HCT116 (cell line): Measurements from ENCODE around the gene POLE. TPM values are rescaled to one million over a fixed set of nuclear protein-coding genes. Genes with fewer than 3 reads are reported as not detected.

ENCODE experiments used
- ATAC-seq: fragments of 200-7000 bp; cut with Tn5 transposase; 2 replicates; pipeline ENCODE4 v1.9.1; 2020; ENCODE audit warnings: mild to moderate bottlenecking, moderate library complexity
- BruUV-seq: library from RNA; stranded (reverse); fragments of 400-500 nt; replicated peaks from 2 replicates; lab custom pipeline; 2021; lab: Mats Ljungman, UMichigan
- CTCF ChIA-PET: fragments of 300-600 bp; sonication (Branson Sonifier 250); formaldehyde crosslinking; loops from one replicate; lab custom pipeline; 2021; ENCODE audit warnings: antibody characterized with exemption; lab: Charles Lee
- POLR2A ChIA-PET: fragments of 300-600, 350-600 bp; sonication (Branson Sonifier 250); formaldehyde crosslinking; loops from one replicate; lab custom pipeline; 2021; ENCODE audit warnings: antibody characterized with exemption; lab: Charles Lee
- RAD21 ChIA-PET, 2 experiments: fragments of 300-600 bp; sonication (Branson Sonifier 250); formaldehyde crosslinking; loops; one replicate each; lab custom pipeline; 2023; ENCODE audit warnings: low total read pairs in 2 of 2; ENCODE audit not compliant: uncharacterized antibody in 2 of 2, unreplicated experiment in 2 of 2, low non-redundant PET in 1 of 2; lab: Charles Lee
- DNase-seq: peaks from one replicate; pipeline ENCODE4 v3.0.0-alpha.2; 2010; ENCODE audit warnings: low read depth, low spot score
- H2AFZ ChIP-seq: fragments of 200-600 bp; shearing (Covaris generic), sonication (generic); 2 replicates; pipeline ENCODE4 v1.6.1; 2017; ENCODE audit warnings: low read depth, mixed run types, mixed read lengths, antibody characterized with exemption, low read length; ENCODE audit not compliant: poor library complexity, severe bottlenecking
- H3K27ac ChIP-seq: 2 replicates; pipeline ENCODE4 v1.5.1; 2012; ENCODE audit warnings: low read depth, low read length
- H3K27me3 ChIP-seq: fragments of 200-600 bp; sonication (generic); 2 replicates; pipeline ENCODE4 v1.6.1; 2016; ENCODE audit warnings: mixed run types, low read length, mixed read lengths; ENCODE audit not compliant: insufficient read depth
- H3K36me3 ChIP-seq, 2 experiments: fragments of 200-500 bp in 1 of 2; fragments of 200-600 bp in 1 of 2; sonication (Bioruptor generic) in 1 of 2; sonication (generic) in 1 of 2; 2 replicates each; pipeline versions ENCODE4 v1.5.1 to v1.6.1; 2014 to 2016; ENCODE audit warnings: low read length in 2 of 2, inconsistent platforms in 1 of 2, mixed read lengths in 1 of 2, mixed run types in 1 of 2; ENCODE audit not compliant: insufficient read depth in 2 of 2, control insufficient read depth in 1 of 2
- H3K4me1 ChIP-seq, 2 experiments: fragments of 200-600 bp in 1 of 2; sonication (generic) in 1 of 2; 2 replicates each; pipeline versions ENCODE4 v1.5.1 to v1.6.1; 2012 to 2017; ENCODE audit warnings: low read length in 2 of 2, inconsistent platforms in 1 of 2, mild to moderate bottlenecking in 1 of 2, mixed read lengths in 1 of 2, mixed run types in 1 of 2, moderate library complexity in 1 of 2; ENCODE audit not compliant: insufficient read depth in 2 of 2, control insufficient read depth in 1 of 2
- H3K4me2 ChIP-seq: fragments of 200-600 bp; sonication (generic); 2 replicates; pipeline ENCODE4 v1.6.1; 2017; ENCODE audit warnings: mixed run types, low read length, mixed read lengths
- H3K4me3 ChIP-seq, 2 experiments: fragments of 200-600 bp in 1 of 2; sonication (generic) in 1 of 2; replicated peaks in 1 of 2; 2 replicates each; pipeline ENCODE4 v1.5.1; 2011 to 2016; ENCODE audit warnings: low read length in 2 of 2, control low read depth in 1 of 2, low read depth in 1 of 2, mild to moderate bottlenecking in 1 of 2, mixed read lengths in 1 of 2, mixed run types in 1 of 2
- H3K79me2 ChIP-seq: fragments of 200-600 bp; sonication (generic); 2 replicates; pipeline ENCODE4 v1.6.1; 2017; ENCODE audit warnings: mild to moderate bottlenecking, mixed run types, low read length, moderate library complexity, mixed read lengths; ENCODE audit not compliant: insufficient read depth
- H3K9ac ChIP-seq: fragments of 200-600 bp; sonication (generic); 2 replicates; pipeline ENCODE4 v1.6.1; 2016; ENCODE audit warnings: low read length, mixed read lengths
- H3K9me2 ChIP-seq: fragments of 200-600 bp; sonication (generic), shearing (Covaris generic); 2 replicates; pipeline ENCODE4 v1.6.1; 2017; ENCODE audit warnings: mixed run types, mild to moderate bottlenecking, moderate library complexity; ENCODE audit not compliant: insufficient read depth
- H3K9me3 ChIP-seq, 2 experiments: fragments of 200-500 bp in 1 of 2; fragments of 200-600 bp in 1 of 2; sonication (Bioruptor generic) in 1 of 2; sonication (generic) in 1 of 2; 2 replicates each; pipeline ENCODE4 v1.6.1; 2014 to 2017; ENCODE audit warnings: low read length in 2 of 2, mixed read lengths in 2 of 2, inconsistent platforms in 1 of 2, low read depth in 1 of 2, mild to moderate bottlenecking in 1 of 2, mixed run types in 1 of 2, moderate library complexity in 1 of 2; ENCODE audit not compliant: control insufficient read depth in 1 of 2, insufficient read depth in 1 of 2
- H4K20me1 ChIP-seq: fragments of 200-600 bp; sonication (generic), shearing (Covaris generic); 2 replicates; pipeline ENCODE4 v1.6.1; 2017; ENCODE audit warnings: mixed run types, mild to moderate bottlenecking, moderate library complexity; ENCODE audit not compliant: insufficient read depth
- ATF3 ChIP-seq: IDR thresholded peaks from 2 replicates; pipeline ENCODE4 v1.6.1; 2012
- CBX3 ChIP-seq: IDR thresholded peaks from 2 replicates; pipeline ENCODE4 v1.6.1; 2012; ENCODE audit warnings: low read depth
- CEBPB ChIP-seq: IDR thresholded peaks from 2 replicates; pipeline ENCODE4 v1.6.1; 2012; ENCODE audit warnings: low read depth
- EGR1 ChIP-seq: IDR thresholded peaks from 2 replicates; pipeline ENCODE4 v1.6.1; 2012; ENCODE audit warnings: low read depth
- ELF1 ChIP-seq: IDR thresholded peaks from 2 replicates; pipeline ENCODE4 v1.6.1; 2012; ENCODE audit warnings: low read depth, borderline replicate concordance
- EZH2phosphoT487 ChIP-seq: fragments of 200-600 bp; IDR thresholded peaks from 2 replicates; pipeline ENCODE4 v1.6.1; 2018; ENCODE audit warnings: antibody characterized with exemption, borderline replicate concordance
- POLR2AphosphoS5 ChIP-seq: IDR thresholded peaks from 2 replicates; pipeline ENCODE4 v1.6.1; 2011; ENCODE audit warnings: mild to moderate bottlenecking, low read depth, low read length, moderate library complexity
- SIN3A ChIP-seq: IDR thresholded peaks from 2 replicates; pipeline ENCODE4 v1.6.1; 2012; ENCODE audit warnings: low read depth
- SP1 ChIP-seq: IDR thresholded peaks from 2 replicates; pipeline ENCODE4 v1.6.1; 2012; ENCODE audit warnings: low read depth
- TCF7L2 ChIP-seq: IDR thresholded peaks from 2 replicates; pipeline ENCODE4 v1.7.0; 2011; ENCODE audit warnings: borderline replicate concordance, inconsistent platforms; ENCODE audit not compliant: insufficient read depth, insufficient read length; ENCODE audit errors: extremely low read depth
- ZBTB33 ChIP-seq: IDR thresholded peaks from 2 replicates; pipeline ENCODE4 v1.6.1; 2011; ENCODE audit warnings: mild to moderate bottlenecking, low read length, moderate library complexity; ENCODE audit not compliant: insufficient replicate concordance; ENCODE audit errors: extremely low read depth
- ZFX ChIP-seq: fragments of 450-650 bp; IDR thresholded peaks from 2 replicates; pipeline ENCODE4 v1.6.1; 2017
- ZNF274 ChIP-seq: fragments of 200-500 bp; sonication (Bioruptor generic); IDR thresholded peaks from 2 replicates; pipeline ENCODE4 v1.6.1; 2014; ENCODE audit warnings: mild to moderate bottlenecking, low read depth, low read length, inconsistent platforms
- intact Hi-C: fragments of 100-400 bp; cut with micrococcal nuclease; formaldehyde crosslinking; loops from 2 replicates; pipeline ENCODE4 v1.10.0; 2022
- total RNA-seq: library from RNA; stranded (reverse); gene quantifications from one replicate; pipeline ENCODE4 v1.2.1, GENCODE V29; 2021; ENCODE audit not compliant: unreplicated experiment
- TF ChIP-seq, protein P1 (sequence below), 3 experiments: fragments of 200-600 bp in 1 of 3; sonication (generic) in 1 of 3; IDR thresholded peaks in 2 of 3; conservative IDR thresholded peaks in 1 of 3; 2 replicates each; pipeline ENCODE4 v1.5.1; 2012 to 2017; ENCODE audit warnings: low read depth in 2 of 3, low read length in 2 of 3, antibody characterized with exemption in 1 of 3, borderline replicate concordance in 1 of 3, control low read depth in 1 of 3, mild to moderate bottlenecking in 1 of 3, mixed read lengths in 1 of 3, mixed run types in 1 of 3, moderate library complexity in 1 of 3; ENCODE audit not compliant: insufficient read depth in 1 of 3
- TF ChIP-seq, protein P2 (sequence below): IDR thresholded peaks from 2 replicates; pipeline ENCODE4 v1.6.1; 2012
- TF ChIP-seq, protein P3 (sequence below): IDR thresholded peaks from 2 replicates; pipeline ENCODE4 v1.6.1; 2012; ENCODE audit warnings: low read depth

The POLE gene
- total RNA-seq, 1 experiment from 2014 or later = 128 TPM

GRCh38 chr12:132719954-132720324, 32.8 kb upstream of the POLE start:
- intact Hi-C loops = no loop called here
- peaks cover 28 to 31% of the 10 kb centered on the region in 2 experiments; a peak in 3 of 4 replicates for H3K36me3 ChIP-seq
- ChIA-PET CTCF (no interaction called here), POLR2A (no interaction called here), RAD21 (no interaction called here)
- no peak overlapping the region for H3K4me3 ChIP-seq
- H3K9me2 ChIP-seq = no peaks in the 10 kb centered on the region
- H3K9me3 ChIP-seq = no peaks in the 10 kb centered on the region
- no peak overlapping the region for H2AFZ ChIP-seq
- TF ChIP-seq CEBPB (no peak), EGR1 (no peak), ZBTB33 (no peak), ELF1 (no peak), ZNF274 (no peak), SP1 (no peak), TCF7L2 (no peak), CBX3 (no peak), ZFX (no peak), EZH2phosphoT487 (no peak), ATF3 (no peak), POLR2AphosphoS5 (no peak), SIN3A (no peak)
- TF ChIP-seq, protein P1, sequence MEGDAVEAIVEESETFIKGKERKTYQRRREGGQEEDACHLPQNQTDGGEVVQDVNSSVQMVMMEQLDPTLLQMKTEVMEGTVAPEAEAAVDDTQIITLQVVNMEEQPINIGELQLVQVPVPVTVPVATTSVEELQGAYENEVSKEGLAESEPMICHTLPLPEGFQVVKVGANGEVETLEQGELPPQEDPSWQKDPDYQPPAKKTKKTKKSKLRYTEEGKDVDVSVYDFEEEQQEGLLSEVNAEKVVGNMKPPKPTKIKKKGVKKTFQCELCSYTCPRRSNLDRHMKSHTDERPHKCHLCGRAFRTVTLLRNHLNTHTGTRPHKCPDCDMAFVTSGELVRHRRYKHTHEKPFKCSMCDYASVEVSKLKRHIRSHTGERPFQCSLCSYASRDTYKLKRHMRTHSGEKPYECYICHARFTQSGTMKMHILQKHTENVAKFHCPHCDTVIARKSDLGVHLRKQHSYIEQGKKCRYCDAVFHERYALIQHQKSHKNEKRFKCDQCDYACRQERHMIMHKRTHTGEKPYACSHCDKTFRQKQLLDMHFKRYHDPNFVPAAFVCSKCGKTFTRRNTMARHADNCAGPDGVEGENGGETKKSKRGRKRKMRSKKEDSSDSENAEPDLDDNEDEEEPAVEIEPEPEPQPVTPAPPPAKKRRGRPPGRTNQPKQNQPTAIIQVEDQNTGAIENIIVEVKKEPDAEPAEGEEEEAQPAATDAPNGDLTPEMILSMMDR (IDR thresholded peaks at IDR 0.05 in 2 of 3, conservative IDR thresholded peaks at IDR 0.05 in 1 of 3; ENCODE audit: borderline replicate concordance in 1 of 3, insufficient read depth in 1 of 3, low read depth in 2 of 3, low read length in 2 of 3) = no peak
- TF ChIP-seq, protein P2, sequence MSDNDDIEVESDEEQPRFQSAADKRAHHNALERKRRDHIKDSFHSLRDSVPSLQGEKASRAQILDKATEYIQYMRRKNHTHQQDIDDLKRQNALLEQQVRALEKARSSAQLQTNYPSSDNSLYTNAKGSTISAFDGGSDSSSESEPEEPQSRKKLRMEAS = no peak
- TF ChIP-seq, protein P3, sequence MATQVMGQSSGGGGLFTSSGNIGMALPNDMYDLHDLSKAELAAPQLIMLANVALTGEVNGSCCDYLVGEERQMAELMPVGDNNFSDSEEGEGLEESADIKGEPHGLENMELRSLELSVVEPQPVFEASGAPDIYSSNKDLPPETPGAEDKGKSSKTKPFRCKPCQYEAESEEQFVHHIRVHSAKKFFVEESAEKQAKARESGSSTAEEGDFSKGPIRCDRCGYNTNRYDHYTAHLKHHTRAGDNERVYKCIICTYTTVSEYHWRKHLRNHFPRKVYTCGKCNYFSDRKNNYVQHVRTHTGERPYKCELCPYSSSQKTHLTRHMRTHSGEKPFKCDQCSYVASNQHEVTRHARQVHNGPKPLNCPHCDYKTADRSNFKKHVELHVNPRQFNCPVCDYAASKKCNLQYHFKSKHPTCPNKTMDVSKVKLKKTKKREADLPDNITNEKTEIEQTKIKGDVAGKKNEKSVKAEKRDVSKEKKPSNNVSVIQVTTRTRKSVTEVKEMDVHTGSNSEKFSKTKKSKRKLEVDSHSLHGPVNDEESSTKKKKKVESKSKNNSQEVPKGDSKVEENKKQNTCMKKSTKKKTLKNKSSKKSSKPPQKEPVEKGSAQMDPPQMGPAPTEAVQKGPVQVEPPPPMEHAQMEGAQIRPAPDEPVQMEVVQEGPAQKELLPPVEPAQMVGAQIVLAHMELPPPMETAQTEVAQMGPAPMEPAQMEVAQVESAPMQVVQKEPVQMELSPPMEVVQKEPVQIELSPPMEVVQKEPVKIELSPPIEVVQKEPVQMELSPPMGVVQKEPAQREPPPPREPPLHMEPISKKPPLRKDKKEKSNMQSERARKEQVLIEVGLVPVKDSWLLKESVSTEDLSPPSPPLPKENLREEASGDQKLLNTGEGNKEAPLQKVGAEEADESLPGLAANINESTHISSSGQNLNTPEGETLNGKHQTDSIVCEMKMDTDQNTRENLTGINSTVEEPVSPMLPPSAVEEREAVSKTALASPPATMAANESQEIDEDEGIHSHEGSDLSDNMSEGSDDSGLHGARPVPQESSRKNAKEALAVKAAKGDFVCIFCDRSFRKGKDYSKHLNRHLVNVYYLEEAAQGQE = no peak
- no peak overlapping the region for H3K4me2 ChIP-seq
- no TSS peak for BruUV-seq
- H3K4me1 ChIP-seq = no peaks in the 10 kb centered on the region
- no peak for DNase-seq
- H3K79me2 ChIP-seq = peaks cover 23% of the 10 kb centered on the region
- H4K20me1 ChIP-seq = peaks cover 3% of the 10 kb centered on the region; the same call in 1 of the 2 replicates
- no peak for ATAC-seq
- no peaks in the 10 kb centered on the region for H3K27me3 ChIP-seq
- H3K27ac ChIP-seq = no peak overlapping the region
- H3K9ac ChIP-seq = no peak overlapping the region
